Measurements from ENCODE around the gene EMP2. TPM values are rescaled to one million over a fixed set of nuclear protein-coding genes. Genes with fewer than 3 reads are reported as not detected.

Gene EMP2
- total and polyA plus RNA-seq, 12 donors, result 5.9 to 34.0 (median 12.9) TPM

GRCh38 chr16:10494343-10495030 lies 85.9 kb downstream of the EMP2 start:
- Histone ChIP-seq H3K36me3 (replicated peaks in 1 of 2) (no peaks in the 10 kb centered on the region), H3K27ac (no peak overlapping the region), H3K27me3 (no peaks in the 10 kb centered on the region), H3K4me3 (no peak overlapping the region), H3K4me1 (replicated peaks in 1 of 2) (no peaks in the 10 kb centered on the region), H3K9me3 (replicated peaks in 1 of 3) (no peaks in the 10 kb centered on the region)
- 71 to 83% (median 76%) methylated on average over 5 of the region's 5 CpGs for whole genome bisulfite sequencing, 4 donors
- DNase-seq, result no peak
- TF ChIP-seq CTCF (IDR thresholded peaks at IDR 0.05) (no peak), POLR2A (IDR thresholded peaks at IDR 0.05) (no peak)
- intact Hi-C loops (cut with DNase I), result loop anchor here in 1 of 2 donors (10.0 kb wide), 1 partner anchor 100 kb away; no protein-coding TSS in a partner anchor

- H3K27me3 ChIP-seq, result no peaks in the 10 kb centered on the region
- no peak overlapping the region for H3K27ac ChIP-seq
- intact Hi-C loops (cut with DNase I), result loop anchor here in 1 of 2 donors (10.0 kb wide), 1 partner anchor 98 kb away; no protein-coding TSS in a partner anchor
- no peak overlapping the region for H3K4me3 ChIP-seq
- DNase-seq, result no peak
- TF ChIP-seq POLR2A (IDR thresholded peaks at IDR 0.05), result no peak
- no peak for TF ChIP-seq CTCF (IDR thresholded peaks at IDR 0.05)
- H3K36me3 ChIP-seq (replicated peaks in 1 of 2), result no peaks in the 10 kb centered on the region
- H3K9me3 ChIP-seq (replicated peaks in 1 of 3), result no peaks in the 10 kb centered on the region
- WGBS, 4 donors, result 85 to 94% (median 93%) methylated on average over 6 to 8 of the region's 8 CpGs
- H3K4me1 ChIP-seq (replicated peaks in 1 of 2), result no peaks in the 10 kb centered on the region
Measured at GRCh38 chr16:10493276-10493675, 87.1 kb downstream of the EMP2 start.

- no peaks in the 10 kb centered on the region for H3K4me1 ChIP-seq (replicated peaks in 1 of 2)
- intact Hi-C loops (cut with DNase I), result loop anchor here in 1 of 2 donors (10.0 kb wide), 1 partner anchor 95 kb away; no protein-coding TSS in a partner anchor
- no peaks in the 10 kb centered on the region for H3K36me3 ChIP-seq (replicated peaks in 1 of 2)
- H3K9me3 ChIP-seq (replicated peaks in 1 of 3), result no peaks in the 10 kb centered on the region
- no peaks in the 10 kb centered on the region for H3K27me3 ChIP-seq
- no peak overlapping the region for H3K4me3 ChIP-seq
- WGBS, 4 donors, result 24 to 44% (median 38%) methylated on average over 1 of the region's 1 CpG
- H3K27ac ChIP-seq, result no peak overlapping the region
- no peak for TF ChIP-seq CTCF (IDR thresholded peaks at IDR 0.05)
- no peak for TF ChIP-seq POLR2A (IDR thresholded peaks at IDR 0.05)
- no peak for DNase-seq
Measured at GRCh38 chr16:10490141-10490540, 90.3 kb downstream of the EMP2 start.

- DNase-seq, result no peak
- WGBS, 4 donors, result 90 to 95% (median 94%) methylated on average over 12 of the region's 12 CpGs
Measured at GRCh38 chr16:10485698-10486382, 94.6 kb downstream of the EMP2 start.

More at GRCh38 chr16:10485698-10486382, 94.6 kb downstream of the EMP2 start:
- Histone ChIP-seq H3K36me3 (replicated peaks in 1 of 2) (no peaks in the 10 kb centered on the region), H3K27me3 (no peaks in the 10 kb centered on the region), H3K4me1 (replicated peaks in 1 of 2) (no peaks in the 10 kb centered on the region), H3K9me3 (replicated peaks in 1 of 3) (no peaks in the 10 kb centered on the region), H3K27ac (no peak overlapping the region), H3K4me3 (no peak overlapping the region)
- intact Hi-C loops (cut with DNase I), result no loop called here
- TF ChIP-seq POLR2A (IDR thresholded peaks at IDR 0.05) (no peak), CTCF (IDR thresholded peaks at IDR 0.05) (no peak)

Data from adrenal gland (tissue), 12 donors.